ENCODE data around the gene MRPL28.

DNA sequence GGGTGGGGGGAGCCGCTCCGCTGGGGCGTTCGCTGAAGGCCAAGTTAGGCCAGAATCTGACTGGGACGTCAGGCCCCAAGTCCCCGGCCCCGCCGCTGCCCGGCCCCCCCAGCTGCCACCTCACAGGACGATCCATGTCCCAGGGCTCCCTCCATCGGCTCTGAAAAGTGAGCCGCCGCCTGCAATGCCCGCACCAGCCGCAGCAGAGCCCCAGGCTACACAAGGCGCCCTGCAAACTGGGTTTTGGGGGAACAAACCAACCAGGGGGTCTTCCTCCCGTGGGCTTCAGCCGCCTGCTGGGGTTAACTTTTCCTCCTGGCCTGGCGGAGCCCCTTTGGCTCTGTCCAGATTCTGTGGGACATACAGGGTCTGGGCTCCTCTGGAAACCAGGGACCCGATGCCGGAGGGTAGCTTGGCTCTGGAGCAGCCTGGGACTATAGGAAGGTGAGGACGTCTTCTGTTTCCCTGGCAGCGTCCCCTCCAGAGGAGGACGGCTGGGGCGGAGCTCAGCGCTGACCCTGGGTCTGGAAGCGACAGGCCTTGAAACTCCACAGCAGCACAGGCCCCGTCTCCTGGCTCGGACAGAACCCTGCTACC is 27.5 kb upstream of the MRPL28 start:
- TF ChIP-seq, protein P1, sequence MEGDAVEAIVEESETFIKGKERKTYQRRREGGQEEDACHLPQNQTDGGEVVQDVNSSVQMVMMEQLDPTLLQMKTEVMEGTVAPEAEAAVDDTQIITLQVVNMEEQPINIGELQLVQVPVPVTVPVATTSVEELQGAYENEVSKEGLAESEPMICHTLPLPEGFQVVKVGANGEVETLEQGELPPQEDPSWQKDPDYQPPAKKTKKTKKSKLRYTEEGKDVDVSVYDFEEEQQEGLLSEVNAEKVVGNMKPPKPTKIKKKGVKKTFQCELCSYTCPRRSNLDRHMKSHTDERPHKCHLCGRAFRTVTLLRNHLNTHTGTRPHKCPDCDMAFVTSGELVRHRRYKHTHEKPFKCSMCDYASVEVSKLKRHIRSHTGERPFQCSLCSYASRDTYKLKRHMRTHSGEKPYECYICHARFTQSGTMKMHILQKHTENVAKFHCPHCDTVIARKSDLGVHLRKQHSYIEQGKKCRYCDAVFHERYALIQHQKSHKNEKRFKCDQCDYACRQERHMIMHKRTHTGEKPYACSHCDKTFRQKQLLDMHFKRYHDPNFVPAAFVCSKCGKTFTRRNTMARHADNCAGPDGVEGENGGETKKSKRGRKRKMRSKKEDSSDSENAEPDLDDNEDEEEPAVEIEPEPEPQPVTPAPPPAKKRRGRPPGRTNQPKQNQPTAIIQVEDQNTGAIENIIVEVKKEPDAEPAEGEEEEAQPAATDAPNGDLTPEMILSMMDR (IDR thresholded peaks at IDR 0.05; ENCODE audit: borderline replicate concordance, extremely low read depth, low read length, poor library complexity, severe bottlenecking): no peak
- TF ChIP-seq EZH2 (IDR thresholded peaks at IDR 0.05; ENCODE audit: borderline replicate concordance, low read depth, low read length, severe bottlenecking): no peak

All from DND-41 (cell line).